Stimulated activated CD4-positive, alpha-beta T cell treated with anti-CD3 and anti-CD28 coated beads, TNF-alpha, amount 100 ng/mL, for 24 hours (primary cell): Measurements from ENCODE around the gene E2F4.

Experiments used
- DNase-seq, 3 experiments: peaks; one replicate each; pipeline ENCODE4 v3.0.0-alpha.2; 2020; ENCODE audit warnings: low read depth in 3 of 3

Gene E2F4

DNA sequence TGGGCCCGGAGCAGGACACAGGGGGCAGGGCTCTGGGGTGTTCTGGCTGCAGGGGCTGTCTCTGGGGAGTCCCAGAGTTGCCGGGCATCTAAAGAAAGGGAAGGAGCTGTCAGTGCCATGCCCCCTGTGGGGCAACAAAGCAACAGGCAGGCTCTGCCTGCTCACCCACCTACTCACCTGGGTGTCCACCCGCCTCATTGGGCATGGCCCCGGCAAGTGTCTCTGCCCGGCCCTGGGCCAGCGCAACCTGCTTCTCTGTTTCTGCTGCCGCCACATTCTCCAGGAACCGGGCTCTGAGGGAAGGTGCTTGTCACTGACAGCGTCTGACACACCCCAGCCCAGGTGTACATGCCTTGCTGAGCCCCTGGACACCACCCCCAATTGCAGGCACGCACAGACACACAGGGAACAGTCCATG, 42.2 kb downstream of the E2F4 start:
- no peak for DNase-seq

DNA sequence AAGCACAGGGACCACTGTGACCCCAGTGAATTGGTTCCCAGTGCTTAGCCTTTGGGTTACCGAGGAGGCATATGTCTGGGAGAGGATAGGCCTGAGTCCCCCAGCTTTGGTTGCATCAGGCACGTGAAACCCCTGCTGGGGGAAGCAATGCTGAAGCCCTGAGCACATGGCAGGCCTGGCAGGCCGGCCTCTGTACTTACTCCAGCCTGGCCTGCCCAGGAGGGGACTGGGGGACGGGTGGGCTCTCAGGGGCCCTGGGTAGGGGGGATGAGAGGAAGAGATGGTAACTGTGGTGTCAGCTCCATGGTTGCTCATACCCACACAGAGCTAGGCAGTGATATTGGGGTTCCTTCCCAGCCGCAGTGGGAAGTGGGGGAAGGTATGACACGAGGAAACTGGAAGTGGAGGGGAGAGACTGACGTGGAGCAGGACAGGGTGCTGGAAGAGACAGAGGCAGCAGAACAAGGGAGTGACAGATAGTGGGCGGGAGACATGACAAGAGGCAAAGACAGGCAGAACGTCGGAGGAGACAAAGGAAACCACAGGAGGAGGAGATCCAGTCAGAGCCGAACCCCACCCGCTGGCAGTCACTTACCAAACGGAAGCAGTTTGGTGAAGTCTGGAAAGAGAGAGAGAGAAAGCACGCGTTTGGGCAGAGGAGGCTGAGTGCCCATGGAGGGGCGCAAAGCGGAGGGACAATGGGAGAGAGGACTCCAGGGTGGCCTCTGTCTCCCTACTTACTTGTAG, 44.0 kb downstream of the E2F4 start:
- no peak for DNase-seq

GRCh38 chr16:67236563-67237395, 44.8 kb downstream of the E2F4 start:
- peak; percentile 64 to 82 (median 66) for DNase-seq

DNA sequence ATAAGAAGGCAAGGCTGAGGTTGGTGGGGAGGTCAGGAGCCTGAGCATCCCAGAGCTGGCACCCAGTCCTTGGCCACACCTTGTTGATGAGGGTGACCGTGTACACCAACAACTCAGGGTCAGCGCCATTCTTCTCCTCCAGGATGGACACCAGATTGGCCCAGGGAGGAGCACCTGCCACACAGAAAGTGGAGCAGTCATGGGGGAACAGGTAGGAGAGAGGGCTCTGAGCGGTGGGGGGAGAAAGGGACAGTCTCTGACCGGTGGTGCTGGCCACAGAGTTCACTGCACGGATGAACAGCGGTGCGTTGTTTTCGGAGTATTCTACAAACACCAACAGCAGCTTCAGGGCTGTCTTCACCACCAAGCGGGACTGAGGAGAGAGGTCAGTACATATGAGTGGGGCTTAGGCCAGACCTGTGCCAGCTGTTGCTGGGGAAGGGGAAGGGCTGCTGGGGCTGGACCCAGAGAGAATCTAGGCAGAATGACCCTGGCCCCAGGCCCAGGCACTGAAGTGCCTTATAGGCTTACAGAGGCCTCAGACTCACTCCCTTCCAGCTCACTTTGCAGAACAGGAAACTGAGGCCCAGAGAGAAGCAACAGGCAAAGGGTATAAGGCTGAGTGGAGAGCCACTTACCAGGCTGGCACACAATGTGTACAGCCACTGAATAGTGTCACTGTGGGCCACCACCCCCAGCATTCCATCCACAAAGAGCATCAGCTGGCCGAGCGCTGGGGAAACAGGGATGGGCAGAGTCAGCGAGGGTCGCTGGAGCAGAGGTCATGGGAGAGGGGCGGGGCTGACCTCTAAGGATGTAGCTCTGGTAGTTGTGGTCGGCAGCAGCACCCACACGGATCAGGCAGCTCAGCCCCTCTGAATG, 45.7 kb downstream of the E2F4 start:
- no peak for DNase-seq

GRCh38 chr16:67238278-67238575, 46.3 kb downstream of the E2F4 start:
- DNase-seq: no peak

DNA sequence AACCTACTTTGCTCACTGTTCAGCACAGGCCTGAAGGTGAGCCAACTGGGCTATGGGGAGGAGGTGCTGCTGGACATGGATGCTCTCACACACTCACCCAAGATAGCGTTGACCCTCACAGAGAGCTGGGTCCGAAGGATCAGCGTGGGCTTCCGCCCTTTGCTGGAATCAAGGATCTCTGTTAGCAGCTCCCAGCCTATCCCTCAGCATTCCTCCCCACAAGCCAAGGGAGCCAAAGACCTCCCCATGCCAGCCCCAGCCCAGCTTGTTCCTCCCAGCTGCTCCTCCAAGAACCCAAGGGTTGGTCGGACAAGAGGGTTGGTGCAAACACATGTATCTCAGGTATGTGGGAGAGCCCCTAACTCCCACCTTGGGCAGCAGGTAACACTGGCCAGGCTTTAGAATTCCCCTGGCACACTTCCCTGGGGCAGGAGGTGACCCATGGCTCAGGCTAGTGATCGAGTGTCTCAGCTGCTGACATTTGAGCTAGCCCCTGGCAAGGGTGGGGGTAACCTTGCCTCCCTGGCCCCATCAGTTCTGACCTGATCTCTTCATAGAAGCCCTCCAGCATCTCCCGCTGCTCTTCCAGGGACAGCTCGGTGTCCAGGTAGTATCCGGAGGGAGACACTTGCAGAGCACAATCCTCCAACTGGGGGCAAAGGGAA, 47.0 kb downstream of the E2F4 start:
- no peak for DNase-seq

- DNase-seq: no peak
Measured at GRCh38 chr16:67240506-67240905, 48.6 kb downstream of the E2F4 start.

DNA sequence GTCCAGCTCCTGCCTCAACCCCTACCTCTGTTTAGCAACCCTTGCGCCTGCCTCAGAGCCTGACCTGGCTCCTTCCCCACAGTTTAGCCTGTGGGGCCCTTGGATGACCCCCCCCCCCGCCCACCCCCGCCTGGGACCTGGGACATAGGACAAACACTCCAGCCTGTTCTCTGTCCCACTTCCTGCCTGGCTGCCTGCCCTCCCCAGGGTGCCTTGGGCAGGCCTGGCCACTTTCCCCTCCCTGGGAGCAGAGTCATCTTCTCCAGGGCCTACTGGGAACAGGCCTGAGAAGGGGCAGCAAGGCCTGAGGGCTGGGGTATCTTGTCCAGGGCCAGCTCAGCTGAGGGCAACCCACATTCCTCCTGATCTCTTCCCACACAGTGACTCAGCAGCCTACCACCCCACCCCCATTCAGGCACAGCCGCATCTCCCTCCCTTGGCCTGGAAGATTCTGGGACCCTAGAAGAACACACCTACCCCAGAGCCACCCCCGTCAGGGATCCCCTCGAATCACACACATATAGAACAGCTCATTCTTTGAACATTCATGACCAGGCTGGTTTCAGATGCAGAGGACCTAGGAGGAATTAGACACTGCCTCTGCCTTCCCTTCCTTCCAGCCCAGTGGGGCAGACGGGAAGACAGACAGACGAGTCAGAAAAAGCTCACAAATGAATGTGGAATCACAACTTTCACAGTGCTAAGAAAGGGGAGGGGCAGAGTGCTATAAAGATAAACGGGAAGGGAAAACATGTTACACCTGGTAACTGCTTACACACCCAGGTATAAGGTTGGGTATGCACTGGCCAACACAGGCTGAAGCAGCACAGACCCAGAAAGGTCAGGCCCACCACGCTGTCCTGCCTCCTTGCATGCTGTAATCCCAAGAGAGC, 49.3 kb downstream of the E2F4 start:
- no peak for DNase-seq

DNA sequence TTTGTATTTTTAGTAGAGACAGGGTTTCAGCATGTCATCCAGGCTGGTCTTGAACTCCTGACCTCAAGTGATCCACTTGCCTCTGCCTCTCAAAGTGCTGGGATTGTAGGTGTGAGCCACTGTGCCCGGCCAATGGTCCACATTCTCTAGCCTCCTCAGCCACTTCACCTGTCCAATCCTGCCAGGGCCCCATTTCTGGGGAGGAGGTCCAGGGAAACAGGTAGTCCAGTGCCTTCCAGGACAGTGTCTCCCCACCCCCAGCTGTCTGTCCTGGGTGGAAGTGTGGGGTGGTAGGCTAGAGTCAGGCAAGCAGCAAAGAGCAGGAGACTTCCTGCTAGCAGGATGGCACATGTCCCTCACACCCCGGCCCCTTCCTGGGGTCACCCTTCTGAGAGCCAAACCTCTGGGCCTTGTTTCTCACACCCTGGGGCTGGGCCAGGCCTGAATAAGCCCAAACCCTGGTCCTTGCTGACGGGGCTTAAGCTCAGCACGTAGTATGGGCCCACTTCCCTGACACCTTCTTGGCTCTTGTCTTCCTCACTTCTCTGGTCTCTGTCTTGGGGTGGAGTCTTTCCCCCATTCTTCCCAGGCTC, 50.3 kb downstream of the E2F4 start:
- DNase-seq: no peak

- no peak for DNase-seq
Measured at GRCh38 chr16:67243481-67243880, 51.5 kb downstream of the E2F4 start.

DNA sequence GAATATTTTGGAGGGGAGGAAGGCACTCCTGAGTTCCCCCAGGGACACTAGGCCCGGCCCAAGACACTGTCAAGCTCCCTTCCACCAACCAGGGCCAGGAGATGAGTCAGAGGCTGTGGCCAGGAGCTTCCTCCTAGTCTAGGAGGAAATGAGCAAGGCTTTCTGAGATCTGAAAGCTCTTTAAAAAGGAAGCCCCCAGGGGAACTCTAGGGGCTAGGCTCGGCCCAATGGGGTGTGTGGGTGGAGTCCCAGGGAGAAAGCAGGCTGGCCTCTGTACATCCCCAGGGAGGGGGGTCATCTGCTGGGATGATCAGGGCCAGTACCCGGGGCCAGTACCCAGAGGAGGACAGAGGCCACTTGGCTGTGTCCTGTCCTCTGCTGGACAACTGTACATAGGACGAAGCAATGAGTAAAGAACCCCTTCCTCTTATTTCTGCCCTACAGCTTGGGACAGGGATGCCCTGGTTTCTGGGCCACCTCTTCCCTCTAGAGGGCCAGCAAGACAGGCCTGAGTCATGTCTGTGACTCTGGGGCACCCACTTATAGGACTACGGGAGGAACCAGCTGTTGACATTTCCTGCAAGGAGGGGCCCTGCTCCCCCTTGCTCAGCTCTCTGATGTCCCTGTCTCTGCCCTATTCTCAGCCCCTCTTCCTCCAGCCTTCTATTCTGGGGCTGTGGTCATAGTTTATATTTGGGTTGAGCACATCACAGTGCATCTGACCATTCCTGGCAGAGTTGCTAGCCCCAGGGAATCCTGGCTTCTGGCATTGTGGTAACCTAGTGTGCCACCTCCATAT, 52.6 kb downstream of the E2F4 start:
- DNase-seq: peak in 2 of 3 experiments; percentile 71 to 79

DNA sequence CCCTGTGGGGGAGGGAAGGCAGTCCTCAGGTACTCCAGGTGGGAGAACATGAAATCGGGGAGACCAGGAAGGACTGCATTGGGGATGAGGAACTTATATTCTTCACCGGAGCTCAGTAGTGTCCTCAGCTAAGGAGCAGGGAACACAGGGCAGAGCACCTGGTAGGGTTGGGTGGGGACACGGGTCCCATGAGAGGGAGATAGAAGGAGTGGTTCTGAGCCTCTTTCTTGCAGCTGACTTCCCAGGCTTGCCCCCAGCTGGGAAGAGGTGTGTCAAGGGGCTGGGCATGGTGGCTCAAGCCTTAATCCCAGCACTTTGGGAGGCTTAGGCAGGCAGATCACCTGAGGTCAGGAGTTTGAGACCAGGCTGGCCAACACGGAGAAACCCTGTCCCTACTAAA, 53.2 kb downstream of the E2F4 start:
- no peak for DNase-seq

DNA sequence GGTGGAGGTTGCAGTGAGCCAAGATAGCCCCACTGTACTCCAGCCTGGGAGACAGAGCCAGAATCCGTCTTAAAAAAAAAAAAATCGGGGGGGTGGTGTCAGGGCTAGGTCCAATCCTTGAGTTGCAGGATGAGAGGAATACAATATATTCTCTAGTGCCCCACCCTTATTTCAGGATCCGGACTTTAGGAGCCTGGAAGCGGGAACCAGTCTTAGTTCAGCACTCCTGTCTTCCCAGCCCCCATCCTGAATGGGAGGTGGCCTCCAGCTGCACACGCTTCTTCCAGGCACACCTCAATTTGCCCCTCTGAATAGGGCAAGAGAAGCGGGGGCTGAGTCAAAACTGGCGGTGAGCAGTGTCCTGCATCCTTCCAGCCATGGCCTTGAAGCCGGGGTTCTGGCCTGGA, 53.7 kb downstream of the E2F4 start:
- DNase-seq: no peak

DNA sequence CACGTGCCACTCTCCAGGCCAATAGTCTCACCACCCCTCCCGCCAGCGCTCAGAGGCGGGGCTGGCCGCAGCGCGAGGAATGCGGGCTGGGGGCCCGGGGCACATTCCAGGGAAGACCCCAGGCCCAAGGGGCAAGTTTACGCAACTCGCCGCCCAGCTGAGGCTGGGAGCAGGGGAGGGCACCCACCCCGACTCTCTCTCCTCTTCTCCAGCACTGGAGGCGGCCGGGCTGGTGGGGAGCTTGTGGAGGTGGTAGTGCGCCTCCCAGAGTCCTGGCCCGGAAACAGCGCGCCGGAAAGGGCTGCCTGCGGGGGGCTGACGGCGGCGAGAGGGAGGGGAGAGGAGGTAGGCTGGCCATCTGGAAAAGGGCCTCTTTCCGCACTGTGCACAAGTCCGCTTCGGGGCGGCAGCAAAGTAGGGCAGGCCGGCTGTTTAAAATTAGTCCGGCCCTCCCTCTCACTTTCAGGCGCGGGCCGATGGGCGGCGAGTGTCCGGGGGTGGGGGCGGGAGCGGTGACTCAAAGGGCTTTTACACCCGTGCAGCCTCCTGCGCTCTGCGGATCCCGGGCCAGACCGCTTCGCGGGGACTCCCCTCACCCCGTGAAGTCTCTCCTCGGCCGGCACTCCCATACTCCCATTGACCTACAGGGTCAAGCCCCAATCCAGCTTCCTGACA, 54.3 kb downstream of the E2F4 start:
- peak in 1 of 3 experiments; percentile 55 for DNase-seq

GRCh38 chr16:67246756-67247191, 54.8 kb downstream of the E2F4 start:
- DNase-seq: no peak

GRCh38 chr16:67247192-67248072, 55.5 kb downstream of the E2F4 start, which contains the start of gene FHOD1:
Gene FHOD1 (minus strand): TSS chr16:67247481. CDS start chr16:67247410, 71 bp downstream.
- DNase-seq: peak; percentile 92 to 99 (median 92)

DNA sequence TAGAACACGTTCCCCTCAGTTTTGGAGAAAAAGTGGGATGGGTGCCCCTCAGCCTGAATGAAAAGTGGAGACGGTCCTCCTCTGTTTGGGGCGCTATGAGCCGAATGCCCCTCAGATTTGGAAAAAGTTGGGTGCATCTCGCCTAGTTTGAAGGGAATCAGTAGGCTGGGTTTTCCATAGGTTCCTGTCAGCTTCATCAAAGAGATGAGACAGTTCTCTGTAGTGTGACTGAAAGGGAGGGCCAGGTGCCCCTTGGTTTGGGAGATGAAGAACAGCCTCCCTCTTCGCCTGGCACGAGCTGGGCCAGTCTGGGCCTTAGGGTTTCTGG, 56.1 kb downstream of the E2F4 start:
- no peak for DNase-seq
